AG09309 (cell line): ENCODE measurements around the gene SYNE1.

Experiments
- DNase-seq: peaks from one replicate; pipeline ENCODE4 v3.0.0-alpha.2; 2010; ENCODE audit warnings: low read depth
- H3K4me3 ChIP-seq: 2 replicates; pipeline ENCODE4 v1.5.1; 2011; ENCODE audit warnings: mild to moderate bottlenecking, low read depth, low read length, moderate library complexity; ENCODE audit not compliant: control insufficient read depth
- TF ChIP-seq, protein P1 (sequence below): IDR thresholded peaks from 2 replicates; pipeline ENCODE4 v1.5.1; 2011; ENCODE audit warnings: mild to moderate bottlenecking, low read depth, low read length, inconsistent platforms; ENCODE audit not compliant: insufficient read depth, control insufficient read depth; ENCODE audit errors: missing control alignments

SYNE1 gene

DNA sequence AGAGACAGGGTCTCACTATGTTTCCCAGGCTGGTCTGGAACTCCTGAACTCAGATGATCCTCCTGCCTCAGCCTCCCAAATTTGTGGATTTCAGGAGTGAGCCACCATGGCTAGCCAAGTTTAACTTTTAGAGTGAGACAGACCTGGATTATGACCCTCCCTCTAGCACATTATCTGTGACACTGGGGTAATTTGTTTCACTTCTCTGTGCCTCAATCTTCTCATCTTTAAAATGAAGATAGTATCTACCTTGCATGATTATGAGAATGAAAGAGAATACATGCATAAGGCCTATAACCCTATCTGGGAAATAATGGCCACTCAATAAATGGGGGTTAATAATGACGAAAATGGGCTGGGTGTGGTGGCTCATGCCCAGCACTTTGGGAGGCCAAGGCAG, 373.6 kb downstream of the SYNE1 start:
- H3K4me3 ChIP-seq, result no peak overlapping the region
- TF ChIP-seq, protein P1, sequence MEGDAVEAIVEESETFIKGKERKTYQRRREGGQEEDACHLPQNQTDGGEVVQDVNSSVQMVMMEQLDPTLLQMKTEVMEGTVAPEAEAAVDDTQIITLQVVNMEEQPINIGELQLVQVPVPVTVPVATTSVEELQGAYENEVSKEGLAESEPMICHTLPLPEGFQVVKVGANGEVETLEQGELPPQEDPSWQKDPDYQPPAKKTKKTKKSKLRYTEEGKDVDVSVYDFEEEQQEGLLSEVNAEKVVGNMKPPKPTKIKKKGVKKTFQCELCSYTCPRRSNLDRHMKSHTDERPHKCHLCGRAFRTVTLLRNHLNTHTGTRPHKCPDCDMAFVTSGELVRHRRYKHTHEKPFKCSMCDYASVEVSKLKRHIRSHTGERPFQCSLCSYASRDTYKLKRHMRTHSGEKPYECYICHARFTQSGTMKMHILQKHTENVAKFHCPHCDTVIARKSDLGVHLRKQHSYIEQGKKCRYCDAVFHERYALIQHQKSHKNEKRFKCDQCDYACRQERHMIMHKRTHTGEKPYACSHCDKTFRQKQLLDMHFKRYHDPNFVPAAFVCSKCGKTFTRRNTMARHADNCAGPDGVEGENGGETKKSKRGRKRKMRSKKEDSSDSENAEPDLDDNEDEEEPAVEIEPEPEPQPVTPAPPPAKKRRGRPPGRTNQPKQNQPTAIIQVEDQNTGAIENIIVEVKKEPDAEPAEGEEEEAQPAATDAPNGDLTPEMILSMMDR, result no peak
- no peak for DNase-seq

DNA sequence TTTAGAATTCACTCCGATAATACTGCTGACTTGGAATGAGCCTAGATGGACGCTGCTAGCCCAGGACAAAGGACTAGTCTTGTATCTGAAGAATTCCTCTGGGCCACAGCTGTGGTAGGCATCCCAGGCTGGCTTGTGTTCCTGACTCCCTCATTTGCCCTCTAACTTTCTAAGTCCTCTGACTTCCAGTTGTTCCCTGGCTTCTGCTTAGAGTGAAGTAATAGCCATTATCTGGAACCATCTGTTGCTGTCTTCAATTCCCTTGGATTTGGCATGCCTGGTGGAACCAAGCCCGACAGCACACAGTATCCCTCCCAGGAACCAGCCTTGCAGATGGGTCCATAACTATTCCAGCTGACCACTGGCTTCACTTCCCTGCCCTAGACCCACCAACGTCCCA, 376.0 kb downstream of the SYNE1 start:
- H3K4me3 ChIP-seq, result no peak overlapping the region
- TF ChIP-seq, protein P1, result no peak
- no peak for DNase-seq

DNA sequence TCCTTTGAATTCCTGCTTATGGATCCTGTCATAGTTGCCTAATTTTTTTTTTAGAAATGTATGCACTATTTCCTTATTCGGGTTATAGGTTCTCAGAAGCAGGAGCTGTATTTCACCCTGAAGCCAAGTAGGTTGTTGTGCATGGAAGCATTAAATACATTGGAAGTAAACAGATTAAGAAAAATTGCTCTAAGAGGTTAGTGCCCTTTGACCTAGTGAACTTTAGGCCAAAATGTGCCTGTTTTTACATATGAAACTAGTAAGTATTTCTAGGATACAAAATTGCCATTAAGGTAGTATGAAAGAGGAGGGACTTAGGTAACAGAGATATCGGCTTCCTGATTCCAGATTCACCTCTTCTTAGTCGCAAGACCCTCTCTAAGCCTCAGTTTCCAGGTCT, 377.9 kb downstream of the SYNE1 start:
- no peak overlapping the region for H3K4me3 ChIP-seq
- DNase-seq, result no peak
- TF ChIP-seq, protein P1, result no peak

DNA sequence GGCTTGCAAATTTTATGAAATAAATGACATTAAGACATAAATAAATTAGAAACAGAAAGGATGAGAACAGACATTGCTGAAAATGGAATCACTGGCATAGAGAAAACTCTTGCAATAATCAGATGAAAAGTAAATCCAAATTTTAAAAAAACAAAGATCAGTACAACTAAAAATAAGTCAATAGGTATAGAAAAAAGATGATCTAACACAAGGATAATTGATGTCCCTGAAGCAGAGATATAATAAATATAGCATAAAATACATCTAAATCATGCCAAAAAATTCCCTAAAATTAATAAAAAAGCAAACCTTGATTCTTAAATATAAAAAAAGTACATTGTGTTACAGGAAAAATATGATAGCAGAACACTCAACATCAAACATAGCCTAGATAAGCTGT, 379.6 kb downstream of the SYNE1 start:
- H3K4me3 ChIP-seq, result no peak overlapping the region
- TF ChIP-seq, protein P1, result no peak
- DNase-seq, result no peak

DNA sequence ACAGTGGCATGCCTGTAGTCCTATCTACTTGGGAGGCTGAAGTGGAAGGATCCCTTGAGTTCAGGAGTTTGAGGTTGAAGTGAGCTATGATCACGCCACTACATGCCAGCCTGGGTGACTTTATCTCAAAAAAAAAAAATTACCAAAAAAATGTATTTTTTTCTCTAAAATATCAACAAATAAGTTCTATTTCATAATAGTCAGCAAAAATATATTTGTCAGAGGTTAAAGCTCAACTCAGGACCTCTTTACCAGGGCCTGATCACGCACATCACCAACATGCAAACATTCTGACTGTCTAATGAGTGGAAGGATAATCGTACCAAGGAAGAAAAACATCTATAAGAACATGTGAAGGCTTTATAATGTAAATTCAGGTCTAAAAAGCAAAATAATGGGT, 387.0 kb downstream of the SYNE1 start:
- H3K4me3 ChIP-seq, result no peak overlapping the region
- DNase-seq, result no peak
- TF ChIP-seq, protein P1, result no peak

DNA sequence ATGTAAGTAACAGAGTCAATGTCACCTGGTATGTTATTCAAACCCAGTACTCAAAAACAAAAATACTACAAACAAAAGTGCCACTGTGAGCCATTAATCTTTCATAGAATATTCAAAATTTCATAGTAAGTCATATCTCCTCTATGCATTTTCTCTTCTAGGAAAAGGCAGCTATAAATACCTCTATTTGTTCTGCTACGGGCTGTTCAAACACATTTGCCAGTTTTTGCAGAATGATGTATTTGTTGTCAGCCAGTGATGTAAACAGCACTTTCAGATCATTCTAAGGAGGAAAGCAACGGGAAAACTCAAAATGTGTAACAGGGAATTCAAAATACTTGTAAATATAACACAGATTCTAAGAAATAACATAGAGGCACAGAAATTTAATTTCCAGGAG, 388.2 kb downstream of the SYNE1 start:
- TF ChIP-seq, protein P1, result no peak
- no peak for DNase-seq
- no peak overlapping the region for H3K4me3 ChIP-seq
